Hepatocyte (in vitro differentiated cells): ENCODE measurements around the gene TMPRSS3. TPM values are rescaled to one million over a fixed set of nuclear protein-coding genes. Genes with fewer than 3 reads are reported as not detected.

Experiments
- DNase-seq: peaks from one replicate; pipeline ENCODE4 v3.0.0-alpha.2; 2016; ENCODE audit warnings: low spot score
- H2AFZ ChIP-seq: fragments of 200-600 bp; sonication (generic); 2 replicates; pipeline ENCODE4 v1.6.0; 2016; ENCODE audit warnings: antibody characterized with exemption, mild to moderate bottlenecking
- H3K27ac ChIP-seq: fragments of 200-600 bp; sonication (generic); 2 replicates; pipeline ENCODE4 v1.5.1; 2016; ENCODE audit warnings: mild to moderate bottlenecking
- H3K27me3 ChIP-seq: fragments of 200-600 bp; sonication (generic); 2 replicates; pipeline ENCODE4 v1.6.1; 2016
- H3K36me3 ChIP-seq: fragments of 200-600 bp; sonication (generic); replicated peaks from 2 replicates; pipeline ENCODE4 v1.5.1; 2016; ENCODE audit warnings: low read depth; ENCODE audit not compliant: insufficient read depth
- H3K4me1 ChIP-seq: fragments of 200-600 bp; sonication (generic); 2 replicates; pipeline ENCODE4 v1.5.1; 2016; ENCODE audit warnings: mild to moderate bottlenecking, moderate library complexity; ENCODE audit not compliant: insufficient read depth
- H3K4me2 ChIP-seq: fragments of 200-600 bp; sonication (generic); 2 replicates; pipeline ENCODE4 v1.6.0; 2016
- H3K4me3 ChIP-seq: fragments of 200-600 bp; sonication (generic); 2 replicates; pipeline ENCODE4 v1.5.1; 2016; ENCODE audit warnings: mild to moderate bottlenecking
- H3K79me2 ChIP-seq: fragments of 200-600 bp; sonication (generic); 2 replicates; pipeline ENCODE4 v1.6.0; 2017; ENCODE audit warnings: mild to moderate bottlenecking
- H3K9me2 ChIP-seq: fragments of 200-600 bp; sonication (generic); replicated peaks from 2 replicates; pipeline ENCODE4 v1.6.0; 2017; ENCODE audit warnings: mild to moderate bottlenecking; ENCODE audit not compliant: insufficient read depth
- H3K9me3 ChIP-seq: fragments of 200-600 bp; sonication (generic); 2 replicates; pipeline ENCODE4 v1.5.1; 2016; ENCODE audit warnings: low read depth, mild to moderate bottlenecking
- H4K20me1 ChIP-seq: fragments of 200-600 bp; sonication (generic); 2 replicates; pipeline ENCODE4 v1.6.0; 2016; ENCODE audit warnings: mild to moderate bottlenecking; ENCODE audit not compliant: insufficient read depth, poor library complexity, severe bottlenecking
- EZH2 ChIP-seq: fragments of 200-600 bp; sonication (generic); IDR thresholded peaks from 2 replicates; pipeline ENCODE4 v1.6.1; 2016; ENCODE audit warnings: antibody characterized with exemption, mild to moderate bottlenecking, borderline replicate concordance
- EZH2phosphoT487 ChIP-seq: fragments of 200-600 bp; sonication (generic); IDR thresholded peaks from one replicate; pipeline ENCODE4 v1.6.1; 2018; ENCODE audit warnings: antibody characterized with exemption, mild to moderate bottlenecking, low read depth, moderate library complexity; ENCODE audit not compliant: unreplicated experiment, severe bottlenecking
- WGBS: methylation state at CpG from one replicate; pipeline ENCODE4 v1.1.6; 2016; ENCODE audit warnings: low lambda C conversion rate; ENCODE audit errors: missing lambda C conversion rate; 5-methylcytosine and 5-hydroxymethylcytosine counted together
- polyA plus RNA-seq: library from polyadenylated mRNA; unstranded; fragments of >200 nt; fragmentation: Nextera tagmentation; extraction: Ambion mirVana; gene quantifications from 2 replicates; pipeline ENCODE4 v1.2.1, GENCODE V29; 2016
- total RNA-seq: library from RNA; depleted of rRNA; stranded (reverse); fragments of >200 nt; gene quantifications from 2 replicates; pipeline ENCODE4 v1.2.3, GENCODE V29; 2014
- TF ChIP-seq, protein P1 (sequence below): fragments of 200-600 bp; sonication (generic); IDR thresholded peaks from 2 replicates; pipeline ENCODE4 v1.5.1; 2016; ENCODE audit warnings: antibody characterized with exemption, mild to moderate bottlenecking; ENCODE audit not compliant: poor library complexity

The TMPRSS3 gene
- total and polyA plus RNA-seq, 2 experiments from 2014 or later: 1.4 to 1.7 TPM

DNA sequence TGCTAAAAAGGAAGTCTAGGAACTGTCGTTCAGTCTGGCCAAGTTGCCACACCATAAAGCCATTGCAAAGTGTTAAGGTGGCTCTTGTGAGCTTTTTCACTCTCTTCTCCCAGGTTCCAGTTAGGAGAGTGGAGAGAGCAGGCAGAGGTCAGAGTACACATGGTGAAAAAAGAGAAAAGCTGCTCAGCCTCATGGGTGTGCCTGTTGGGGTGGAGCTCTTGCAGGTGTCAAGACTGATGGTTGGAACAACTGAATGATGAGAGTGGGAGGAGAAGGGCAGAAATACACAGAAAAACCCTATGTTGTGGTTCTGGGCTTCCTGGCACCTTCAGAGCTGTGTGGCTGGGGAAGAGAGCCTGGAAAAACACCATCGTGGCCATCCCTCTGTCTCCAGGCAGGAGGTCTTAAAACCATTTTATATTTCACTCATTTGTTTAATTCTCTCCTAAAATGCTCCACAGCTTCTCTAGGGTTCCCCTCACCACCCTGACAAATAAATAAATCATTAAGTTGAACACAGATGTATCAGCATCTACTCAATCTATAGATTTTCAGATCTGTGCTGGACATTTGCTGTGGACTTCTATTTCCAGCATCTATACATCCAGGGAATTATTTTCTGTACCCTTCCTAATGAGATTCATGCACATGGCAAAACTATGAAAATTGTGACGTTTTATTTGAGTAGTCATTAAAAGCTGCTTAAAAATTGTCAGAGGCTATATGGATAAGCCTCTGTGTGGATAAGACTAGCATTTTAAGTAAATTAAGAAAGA lies 25.4 kb upstream of the TMPRSS3 start:
- H3K4me1 ChIP-seq: no peaks in the 10 kb centered on the region
- DNase-seq: peak; percentile 28
- no peaks in the 10 kb centered on the region for H3K27me3 ChIP-seq
- no peak overlapping the region for H3K4me2 ChIP-seq
- H4K20me1 ChIP-seq: no peaks in the 10 kb centered on the region
- no peak overlapping the region for H3K27ac ChIP-seq
- WGBS: 70% methylated on average over 3 of the region's 3 CpGs
- H3K79me2 ChIP-seq: no peaks in the 10 kb centered on the region
- H3K9me3 ChIP-seq: no peaks in the 10 kb centered on the region
- no peak overlapping the region for H2AFZ ChIP-seq
- no peaks in the 10 kb centered on the region for H3K36me3 ChIP-seq
- TF ChIP-seq, protein P1, sequence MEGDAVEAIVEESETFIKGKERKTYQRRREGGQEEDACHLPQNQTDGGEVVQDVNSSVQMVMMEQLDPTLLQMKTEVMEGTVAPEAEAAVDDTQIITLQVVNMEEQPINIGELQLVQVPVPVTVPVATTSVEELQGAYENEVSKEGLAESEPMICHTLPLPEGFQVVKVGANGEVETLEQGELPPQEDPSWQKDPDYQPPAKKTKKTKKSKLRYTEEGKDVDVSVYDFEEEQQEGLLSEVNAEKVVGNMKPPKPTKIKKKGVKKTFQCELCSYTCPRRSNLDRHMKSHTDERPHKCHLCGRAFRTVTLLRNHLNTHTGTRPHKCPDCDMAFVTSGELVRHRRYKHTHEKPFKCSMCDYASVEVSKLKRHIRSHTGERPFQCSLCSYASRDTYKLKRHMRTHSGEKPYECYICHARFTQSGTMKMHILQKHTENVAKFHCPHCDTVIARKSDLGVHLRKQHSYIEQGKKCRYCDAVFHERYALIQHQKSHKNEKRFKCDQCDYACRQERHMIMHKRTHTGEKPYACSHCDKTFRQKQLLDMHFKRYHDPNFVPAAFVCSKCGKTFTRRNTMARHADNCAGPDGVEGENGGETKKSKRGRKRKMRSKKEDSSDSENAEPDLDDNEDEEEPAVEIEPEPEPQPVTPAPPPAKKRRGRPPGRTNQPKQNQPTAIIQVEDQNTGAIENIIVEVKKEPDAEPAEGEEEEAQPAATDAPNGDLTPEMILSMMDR: no peak
- TF ChIP-seq EZH2phosphoT487: no peak
- TF ChIP-seq EZH2: no peak
- H3K9me2 ChIP-seq: no peaks in the 10 kb centered on the region
- H3K4me3 ChIP-seq: no peak overlapping the region

DNA sequence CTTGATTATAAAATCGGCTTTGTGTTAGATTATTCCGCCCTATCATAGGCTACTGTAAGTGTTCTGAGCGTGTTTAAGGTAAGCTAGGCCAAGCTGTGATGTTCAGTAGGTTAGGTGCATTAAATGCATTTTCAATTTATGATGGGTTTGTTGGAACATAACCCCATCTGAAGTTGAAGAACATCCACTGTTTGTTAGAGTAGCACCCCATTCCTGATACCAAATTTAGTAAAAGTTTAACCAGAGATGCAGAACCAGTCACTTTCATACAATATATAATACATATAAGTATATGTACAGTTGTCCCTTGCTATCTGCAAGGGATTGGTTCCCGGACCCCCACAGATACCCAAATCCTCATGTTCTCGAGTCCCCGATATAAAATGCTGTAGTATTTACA lies 24.0 kb upstream of the TMPRSS3 start:
- DNase-seq: no peak
- H3K27me3 ChIP-seq: no peaks in the 10 kb centered on the region
- no peak overlapping the region for H3K27ac ChIP-seq
- H3K4me1 ChIP-seq: no peaks in the 10 kb centered on the region
- H4K20me1 ChIP-seq: no peaks in the 10 kb centered on the region
- H3K79me2 ChIP-seq: no peaks in the 10 kb centered on the region
- no peaks in the 10 kb centered on the region for H3K9me3 ChIP-seq
- no peak overlapping the region for H2AFZ ChIP-seq
- H3K4me2 ChIP-seq: no peak overlapping the region
- no peaks in the 10 kb centered on the region for H3K36me3 ChIP-seq
- H3K4me3 ChIP-seq: no peak overlapping the region
- WGBS: 91% methylated on average over 6 of the region's 6 CpGs
- TF ChIP-seq EZH2 (no peak), EZH2phosphoT487 (no peak)
- TF ChIP-seq, protein P1: no peak
- no peaks in the 10 kb centered on the region for H3K9me2 ChIP-seq

DNA sequence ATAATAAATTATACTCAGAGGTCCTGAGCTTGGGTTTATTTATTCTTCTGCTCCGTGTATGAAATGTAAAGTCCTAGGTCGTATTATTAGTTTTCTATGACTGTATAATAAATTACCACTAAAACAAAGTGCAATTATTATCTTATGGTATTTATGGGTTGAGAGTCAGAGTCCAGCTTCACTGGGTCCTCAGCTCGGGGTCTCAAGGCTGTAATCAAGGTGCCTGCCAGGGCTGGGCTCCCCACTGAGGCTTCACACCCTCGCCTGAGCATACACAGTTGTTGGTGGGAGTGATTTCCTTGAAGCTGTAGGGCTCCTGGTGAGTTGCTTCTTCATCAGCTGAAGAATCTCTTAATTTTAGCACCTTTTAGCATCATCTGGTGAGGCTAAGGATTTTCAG lies 23.0 kb upstream of the TMPRSS3 start:
- Histone ChIP-seq H3K9me2 (no peaks in the 10 kb centered on the region), H3K4me2 (no peak overlapping the region), H3K4me1 (no peaks in the 10 kb centered on the region), H3K27ac (no peak overlapping the region), H3K79me2 (no peaks in the 10 kb centered on the region), H4K20me1 (no peaks in the 10 kb centered on the region), H3K36me3 (no peaks in the 10 kb centered on the region), H2AFZ (no peak overlapping the region), H3K4me3 (no peak overlapping the region), H3K9me3 (no peaks in the 10 kb centered on the region), H3K27me3 (no peaks in the 10 kb centered on the region)
- TF ChIP-seq, protein P1: no peak
- TF ChIP-seq EZH2phosphoT487 (no peak), EZH2 (no peak)
- no peak for DNase-seq
- WGBS: 78% methylated on average over 4 of the region's 4 CpGs
